Measurements from ENCODE around the gene ZNF180. TPM values are rescaled to one million over a fixed set of nuclear protein-coding genes. Genes with fewer than 3 reads are reported as not detected.

The ZNF180 gene
- total RNA-seq, 1 experiment from 2014 or later, result 8.9 TPM

- Mint-ChIP-seq H3K27ac (no peak overlapping the region), H3K4me1 (no peaks in the 10 kb centered on the region), H3K36me3 (peaks cover 3% of the 10 kb centered on the region; the same call in 1 of the 2 replicates), H3K4me3 (no peak overlapping the region), H3K27me3 (ENCODE audit: low read depth) (peaks cover 35% of the 10 kb centered on the region), H3K9me3 (peaks cover 32% of the 10 kb centered on the region)
- DNase-seq (ENCODE audit: low spot score) (no peak), ATAC-seq (no peak)
- POLR2A ChIA-PET, result no interaction called here
- CTCF ChIA-PET, result no interaction called here
- TF ChIP-seq FOXP1 (CRISPR knock-in tag; IDR thresholded peaks at IDR 0.05; ENCODE audit: borderline replicate concordance) (no peak), USF1 (CRISPR knock-in tag; IDR thresholded peaks at IDR 0.05) (no peak), ATF2 (CRISPR knock-in tag; IDR thresholded peaks at IDR 0.05; ENCODE audit: borderline replicate concordance, low read depth) (no peak), ERG (CRISPR knock-in tag; IDR thresholded peaks at IDR 0.05) (no peak), ZNF532 (CRISPR knock-in tag; IDR thresholded peaks at IDR 0.05; ENCODE audit: borderline replicate concordance) (no peak), NR1H2 (CRISPR knock-in tag; IDR thresholded peaks at IDR 0.05) (no peak), FOXP4 (CRISPR knock-in tag; IDR thresholded peaks at IDR 0.05) (no peak), HMGXB4 (CRISPR knock-in tag; IDR thresholded peaks at IDR 0.05) (no peak), CTCF (IDR thresholded peaks at IDR 0.05) (no peak), FOXJ3 (CRISPR knock-in tag; IDR thresholded peaks at IDR 0.05; ENCODE audit: borderline replicate concordance) (no peak), E2F5 (CRISPR knock-in tag; IDR thresholded peaks at IDR 0.05) (no peak), AFF4 (CRISPR knock-in tag; IDR thresholded peaks at IDR 0.05; ENCODE audit: borderline replicate concordance) (no peak), MYBL2 (CRISPR knock-in tag; IDR thresholded peaks at IDR 0.05) (no peak), E2F1 (CRISPR knock-in tag; IDR thresholded peaks at IDR 0.05) (no peak), ATF3 (CRISPR knock-in tag; conservative IDR thresholded peaks at IDR 0.05) (no peak), SMAD4 (CRISPR knock-in tag; IDR thresholded peaks at IDR 0.05) (no peak), GABPB1 (CRISPR knock-in tag; IDR thresholded peaks at IDR 0.05) (no peak)
Measured at GRCh38 chr19:44515031-44515430, 14.7 kb upstream of the ZNF180 start.

Data from WTC11 (cell line).